Measurements from ENCODE around the gene NEURL1B. TPM values are rescaled to one million over a fixed set of nuclear protein-coding genes. Genes with fewer than 3 reads are reported as not detected.

The NEURL1B gene
- total RNA-seq, 6 experiments from 2014 or later: 2.0 to 8.6 (median 7.1) TPM

- Mint-ChIP-seq H3K27me3 (ENCODE audit: insufficient read depth) (no peaks in the 10 kb centered on the region; the same call in 1 of the 2 replicates), H3K36me3 (ENCODE audit: low read depth) (no peaks in the 10 kb centered on the region), H3K9me3 (no peaks in the 10 kb centered on the region), H3K4me1 (ENCODE audit: low read depth) (peaks cover 35% of the 10 kb centered on the region), H3K4me3 (peak overlapping the region; percentile 59), H3K27ac (peak overlapping the region; percentile 84)
- peak; percentile 83 for DNase-seq
- TF ChIP-seq CTCF (IDR thresholded peaks at IDR 0.05): peak; percentile 96
These were observed 75.8 kb downstream of the NEURL1B start for GRCh38 chr5:172716796-172717313.

- peak overlapping the region; percentile 84 for H3K27ac Mint-ChIP-seq
- no peak for TF ChIP-seq CTCF (IDR thresholded peaks at IDR 0.05)
- H3K4me3 Mint-ChIP-seq: peak overlapping the region; percentile 59; the same call in 1 of the 2 replicates
- no peaks in the 10 kb centered on the region; the same call in 1 of the 2 replicates for H3K27me3 Mint-ChIP-seq (ENCODE audit: insufficient read depth)
- peaks cover 43% of the 10 kb centered on the region for H3K4me1 Mint-ChIP-seq (ENCODE audit: low read depth)
- H3K36me3 Mint-ChIP-seq (ENCODE audit: low read depth): no peaks in the 10 kb centered on the region
- no peaks in the 10 kb centered on the region for H3K9me3 Mint-ChIP-seq
- DNase-seq: no peak
These were observed 76.6 kb downstream of the NEURL1B start for GRCh38 chr5:172717481-172718195.

GRCh38 chr5:172718527-172719114, 77.6 kb downstream of the NEURL1B start:
- no peaks in the 10 kb centered on the region for H3K36me3 Mint-ChIP-seq (ENCODE audit: low read depth)

GRCh38 chr5:172719211-172719610, 78.1 kb downstream of the NEURL1B start:
- no peak overlapping the region for H3K27ac Mint-ChIP-seq
- H3K36me3 Mint-ChIP-seq (ENCODE audit: low read depth): no peaks in the 10 kb centered on the region
- peaks cover 3% of the 10 kb centered on the region; the same call in 1 of the 2 replicates for H3K27me3 Mint-ChIP-seq (ENCODE audit: insufficient read depth)
- no peak overlapping the region for H3K4me3 Mint-ChIP-seq
- DNase-seq: no peak
- no peaks in the 10 kb centered on the region for H3K9me3 Mint-ChIP-seq
- TF ChIP-seq CTCF (IDR thresholded peaks at IDR 0.05): no peak
- peaks cover 40% of the 10 kb centered on the region for H3K4me1 Mint-ChIP-seq (ENCODE audit: low read depth)

More at GRCh38 chr5:172718527-172719114, 77.6 kb downstream of the NEURL1B start:
- Mint-ChIP-seq H3K9me3 (no peaks in the 10 kb centered on the region), H3K27me3 (ENCODE audit: insufficient read depth) (peaks cover under 1% of the 10 kb centered on the region; the same call in 1 of the 2 replicates), H3K27ac (no peak overlapping the region), H3K4me3 (no peak overlapping the region), H3K4me1 (ENCODE audit: low read depth) (peaks cover 44% of the 10 kb centered on the region)
- no peak for DNase-seq
- TF ChIP-seq CTCF (IDR thresholded peaks at IDR 0.05): no peak

GRCh38 chr5:172720655-172721054, 79.6 kb downstream of the NEURL1B start:
- H3K36me3 Mint-ChIP-seq (ENCODE audit: low read depth): no peaks in the 10 kb centered on the region
- H3K4me1 Mint-ChIP-seq (ENCODE audit: low read depth): peaks cover 26% of the 10 kb centered on the region
- TF ChIP-seq CTCF (IDR thresholded peaks at IDR 0.05): no peak
- H3K4me3 Mint-ChIP-seq: no peak overlapping the region
- DNase-seq: no peak
- H3K27ac Mint-ChIP-seq: no peak overlapping the region
- peaks cover 4% of the 10 kb centered on the region for H3K27me3 Mint-ChIP-seq (ENCODE audit: insufficient read depth)
- H3K9me3 Mint-ChIP-seq: no peaks in the 10 kb centered on the region
